Inflammatory macrophage treated with lipopolysaccharide for 4 hours (primary cell): Measurements from ENCODE around the gene CLEC2D.
"Not testable (repeated sequence)": the region's sequence is repeated elsewhere in the genome, so short reads cannot be mapped to it uniquely, and the experiment has no call there.

ENCODE experiments used
- DNase-seq: peaks from one replicate; pipeline ENCODE4 v3.0.0-alpha.2; 2020

Gene CLEC2D

GRCh38 chr12:9701380-9702154 is 32.1 kb downstream of the CLEC2D start:
- DNase-seq: no peak

GRCh38 chr12:9702255-9702654 is 32.7 kb downstream of the CLEC2D start:
- DNase-seq: no peak

- DNase-seq: not testable (repeated sequence)
Measured at GRCh38 chr12:9704561-9704960, 35.0 kb downstream of the CLEC2D start.

GRCh38 chr12:9706086-9706685 is 36.7 kb downstream of the CLEC2D start:
- peak; percentile 60 for DNase-seq

DNA sequence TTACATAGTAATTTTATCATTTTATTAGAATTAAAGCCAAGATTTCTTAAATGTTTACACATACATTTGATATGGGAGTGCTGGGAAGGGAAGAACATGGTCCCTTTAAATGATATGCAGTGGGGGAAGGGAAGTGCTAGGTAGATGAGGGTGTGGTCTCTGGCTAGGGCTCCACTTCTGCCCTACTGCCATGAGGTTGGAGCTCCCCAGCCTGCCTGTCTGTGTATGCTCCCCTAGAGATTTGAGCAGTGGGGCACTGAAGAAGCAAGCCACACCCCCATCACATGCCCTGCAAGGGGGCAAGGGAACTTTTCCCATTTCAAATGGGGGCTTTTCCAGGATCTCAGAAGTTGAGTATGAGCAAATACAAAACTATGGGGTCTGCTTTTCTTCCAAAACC is 37.8 kb downstream of the CLEC2D start:
- no peak for DNase-seq

GRCh38 chr12:9707864-9708808 is 38.6 kb downstream of the CLEC2D start:
- DNase-seq: peak; percentile 55

DNA sequence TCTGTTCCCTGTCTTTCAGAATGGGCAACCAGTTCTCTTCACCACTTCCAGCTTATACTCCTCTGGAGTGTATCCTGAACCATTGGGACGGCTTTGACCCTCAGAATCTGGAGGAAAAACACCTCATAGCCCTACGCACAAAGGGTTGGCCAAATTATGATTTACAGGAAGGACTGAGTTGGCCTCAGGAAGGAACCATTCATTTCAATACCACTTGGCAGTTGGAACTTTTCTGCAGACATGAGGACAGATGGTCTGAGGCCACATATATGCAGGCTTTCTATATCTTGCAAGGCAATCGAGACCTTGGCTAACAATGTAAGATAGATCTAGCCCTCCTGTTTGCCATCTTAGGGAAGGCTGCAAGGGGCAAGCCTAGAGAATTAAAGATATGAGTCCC is 39.3 kb downstream of the CLEC2D start:
- DNase-seq: no peak

DNA sequence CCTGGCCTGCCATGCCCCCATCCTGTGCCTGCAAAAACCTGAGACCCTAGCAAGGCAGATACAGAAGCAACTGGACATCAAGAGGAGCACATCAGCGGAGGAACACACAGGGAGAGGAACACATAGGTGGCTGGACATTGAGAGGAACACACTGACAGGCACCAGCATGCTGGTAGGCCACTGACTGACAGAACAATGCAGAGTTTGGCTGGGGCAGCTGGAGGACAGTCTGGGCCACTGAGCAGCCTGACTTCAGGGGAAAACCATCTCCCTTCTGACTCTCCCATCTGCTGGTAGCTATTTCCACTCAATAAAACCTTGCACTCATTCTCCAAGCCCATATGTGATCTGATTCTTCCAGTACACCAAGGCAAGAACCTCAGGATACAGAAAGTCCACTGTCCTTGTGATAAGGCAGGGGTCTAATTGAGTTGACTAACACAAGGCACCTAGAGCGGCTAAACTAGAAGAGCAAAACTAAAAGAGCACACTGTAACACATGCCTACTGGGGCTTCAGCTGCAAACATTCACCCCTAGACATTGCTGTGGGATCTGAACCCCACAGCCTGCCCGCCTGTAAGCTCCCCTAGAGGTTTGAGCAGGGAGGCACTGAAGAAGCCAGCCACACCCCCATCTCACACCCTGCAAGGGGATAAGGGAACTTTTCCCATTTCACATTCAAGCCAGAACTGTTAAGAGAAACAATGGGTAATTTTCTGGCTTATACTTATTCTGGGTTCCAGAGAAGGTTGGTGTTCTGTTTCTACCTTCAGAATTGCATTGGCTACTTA is 41.3 kb downstream of the CLEC2D start:
- no peak for DNase-seq

GRCh38 chr12:9711664-9712063 is 42.2 kb downstream of the CLEC2D start:
- DNase-seq: no peak

- not testable (repeated sequence) for DNase-seq
Measured at GRCh38 chr12:9713032-9713558, 43.6 kb downstream of the CLEC2D start.

GRCh38 chr12:9717070-9717925 is 47.8 kb downstream of the CLEC2D start:
- no peak for DNase-seq

DNA sequence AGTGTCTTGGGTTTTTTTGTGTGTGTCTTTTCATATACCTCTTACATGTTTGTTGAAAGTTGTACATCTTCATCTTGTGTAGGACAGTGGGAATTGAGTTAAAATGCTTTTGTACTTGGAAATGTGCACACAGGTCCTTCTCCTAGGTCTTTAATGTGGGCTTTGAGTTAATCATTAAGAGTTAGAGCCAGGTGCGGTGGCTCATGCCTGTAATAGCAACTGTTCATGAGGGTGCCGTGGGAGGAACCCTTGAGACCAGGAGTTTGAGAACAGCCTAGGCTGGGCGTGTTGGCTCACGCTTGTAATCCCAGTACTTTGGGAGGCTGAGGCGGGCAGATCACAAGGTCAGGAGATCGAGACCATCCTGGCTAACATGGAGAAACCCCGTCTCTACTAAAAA is 49.5 kb downstream of the CLEC2D start:
- no peak for DNase-seq

DNA sequence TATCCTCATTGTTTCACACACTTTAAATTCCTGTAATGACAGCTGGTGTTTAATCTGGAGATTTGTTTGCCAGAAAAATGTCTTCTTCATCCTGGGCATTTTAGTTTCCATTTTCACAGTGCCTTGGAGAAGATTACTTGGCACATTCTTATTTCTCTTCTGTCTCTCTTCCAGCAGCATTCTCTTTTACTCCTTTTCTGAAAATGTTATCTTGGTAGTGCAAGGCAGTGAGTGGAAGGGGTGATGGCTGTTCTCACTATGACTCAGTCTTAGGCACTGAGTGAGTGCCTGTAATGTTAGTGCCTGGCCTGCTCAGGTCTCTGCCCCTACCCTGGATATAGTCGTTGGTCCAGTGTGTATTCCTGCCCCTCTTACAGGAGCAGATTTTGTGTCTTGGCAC is 50.3 kb downstream of the CLEC2D start:
- DNase-seq: no peak

DNA sequence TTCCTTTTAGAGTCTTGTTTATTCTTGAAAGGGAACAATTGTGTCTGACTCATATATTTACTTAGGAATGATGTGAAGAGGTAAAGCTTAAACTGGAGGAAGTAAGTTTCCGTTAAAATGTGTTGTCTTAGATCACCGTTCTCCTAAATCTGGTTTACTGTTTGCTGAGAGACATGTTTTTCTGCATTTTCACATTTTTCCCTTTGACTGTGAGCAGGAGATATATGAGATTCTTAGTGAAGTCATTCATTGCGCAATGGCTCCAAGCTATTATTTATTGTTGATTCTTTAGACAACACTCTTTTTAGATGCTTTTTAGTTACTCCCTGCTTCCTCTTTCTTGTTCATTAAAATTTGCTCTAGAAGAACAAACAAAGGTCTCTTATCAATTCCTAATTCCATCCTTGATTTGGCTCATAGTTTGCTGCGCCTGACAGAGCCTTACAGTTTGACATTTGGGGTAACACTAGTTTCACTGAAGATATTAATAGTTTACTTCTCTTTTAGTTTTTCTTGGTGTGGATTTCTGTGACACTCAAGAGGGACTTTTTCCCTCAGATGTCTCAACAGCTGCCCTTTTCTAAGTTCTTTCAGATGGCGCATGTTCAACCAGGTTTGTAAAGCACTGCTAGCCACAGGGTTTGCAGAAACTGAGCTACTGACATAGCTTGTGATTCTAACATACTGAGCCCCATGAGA is 52.0 kb downstream of the CLEC2D start:
- peak; percentile 72 for DNase-seq

DNA sequence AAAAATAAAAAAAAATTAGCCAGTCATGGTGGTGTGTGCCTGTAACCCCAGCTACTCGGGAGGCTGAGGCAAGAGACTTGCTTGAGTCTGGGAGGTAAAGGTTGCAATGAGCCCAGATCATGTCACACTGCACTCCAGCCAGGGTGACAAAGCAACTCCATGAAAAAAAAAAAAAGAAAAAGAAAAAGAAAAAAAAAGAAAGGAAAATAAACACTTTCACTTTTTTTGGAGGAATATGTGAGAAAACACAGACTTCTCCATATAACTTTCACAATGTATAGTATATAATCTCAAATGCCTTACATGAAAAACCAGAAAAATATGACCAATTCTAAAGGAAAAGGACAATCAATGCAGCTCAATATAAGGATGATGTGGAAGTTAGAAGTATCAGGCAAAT is 54.5 kb downstream of the CLEC2D start:
- DNase-seq: no peak

- no peak for DNase-seq
Measured at GRCh38 chr12:9725213-9725870, 55.8 kb downstream of the CLEC2D start.

GRCh38 chr12:9727813-9728212 is 58.3 kb downstream of the CLEC2D start:
- DNase-seq: no peak

DNA sequence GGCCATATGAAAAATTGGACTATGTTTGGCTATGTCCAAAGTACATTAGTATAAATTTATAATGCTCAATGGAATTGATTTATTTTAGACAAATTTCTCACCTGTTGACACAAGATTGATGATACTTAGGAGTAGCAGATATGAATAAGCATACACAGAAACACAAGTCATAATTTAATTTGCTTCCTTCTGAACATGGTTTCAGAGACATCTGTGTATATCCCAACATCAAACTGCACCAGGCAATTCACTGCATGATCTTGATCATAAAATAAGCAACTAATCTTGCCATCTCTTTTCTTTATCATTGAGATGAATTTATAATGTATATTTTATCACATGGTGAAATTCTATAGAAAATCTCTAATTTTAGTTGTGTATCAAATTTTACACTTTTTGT is 59.6 kb downstream of the CLEC2D start:
- no peak for DNase-seq

- DNase-seq: no peak
Measured at GRCh38 chr12:9730011-9730410, 60.5 kb downstream of the CLEC2D start.

DNA sequence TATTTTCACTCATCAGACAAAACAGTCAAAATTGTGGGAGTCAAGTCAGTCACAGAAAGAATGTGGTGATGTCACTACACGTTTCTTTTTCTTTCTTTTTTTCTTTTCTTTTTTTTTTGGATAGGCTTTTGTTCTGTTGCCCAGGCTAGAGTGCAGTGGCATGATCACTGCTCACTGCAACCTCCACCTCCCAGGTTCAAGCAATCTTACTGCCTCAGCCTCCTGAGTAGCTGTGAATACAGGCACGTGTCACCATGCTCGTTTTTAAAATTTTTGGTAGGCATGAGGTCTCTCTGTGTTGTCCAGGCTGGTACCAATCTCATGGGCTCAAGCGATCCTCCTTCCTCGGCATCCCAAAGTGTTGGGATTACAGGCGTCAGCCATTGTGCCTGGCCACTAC is 61.1 kb downstream of the CLEC2D start:
- no peak for DNase-seq
